H1 (cell line): ENCODE results near the gene RCSD1. TPM values are rescaled to one million over a fixed set of nuclear protein-coding genes. Genes with fewer than 3 reads are reported as not detected.

ENCODE experiments used
- CTCF ChIA-PET: fragments of 300-600 bp; sonication (Branson Sonifier 250); formaldehyde crosslinking; loops from one replicate; lab custom pipeline; 2021; ENCODE audit not compliant: partially characterized antibody; lab: Charles Lee
- POLR2A ChIA-PET: fragments of 300-600 bp; sonication (Branson Sonifier 250); formaldehyde crosslinking; loops from one replicate; lab custom pipeline; 2021; ENCODE audit warnings: inconsistent platforms; ENCODE audit not compliant: partially characterized antibody; lab: Charles Lee
- DNase-seq, 2 experiments: peaks; one replicate each; pipeline versions ENCODE4 v3.0.0 to v3.0.0-alpha.2; 2010 to 2022; ENCODE audit warnings: low spot score in 2 of 2, low read depth in 1 of 2, mixed read lengths in 1 of 2
- FAIRE-seq: peaks from 2 replicates; lab custom pipeline; 2011; peaks lifted over from hg19 to GRCh38; lab: Jason Lieb, UNC
- H2AFZ ChIP-seq: 2 replicates; pipeline ENCODE4 v1.8.1; 2012; ENCODE audit warnings: low read length, inconsistent platforms
- H2AK5ac ChIP-seq: 2 replicates; pipeline ENCODE4 v1.6.1; 2013; ENCODE audit warnings: low read depth, low read length
- H2BK120ac ChIP-seq: replicated peaks from 2 replicates; pipeline ENCODE3; 2013; ENCODE audit warnings: low read depth, low read length, inconsistent platforms
- H2BK12ac ChIP-seq: 2 replicates; pipeline ENCODE4 v1.6.1; 2013; ENCODE audit warnings: low read depth, low read length
- H2BK15ac ChIP-seq: 2 replicates; pipeline ENCODE4 v1.6.1; 2013; ENCODE audit warnings: low read length
- H2BK20ac ChIP-seq: 2 replicates; pipeline ENCODE4 v1.6.1; 2013; ENCODE audit warnings: low read length
- H2BK5ac ChIP-seq: 2 replicates; pipeline ENCODE4 v1.6.1; 2013; ENCODE audit warnings: low read depth, low read length
- H3K14ac ChIP-seq: 2 replicates; pipeline ENCODE4 v1.6.1; 2013; ENCODE audit warnings: inconsistent platforms; ENCODE audit not compliant: insufficient read length
- H3K18ac ChIP-seq: 2 replicates; pipeline ENCODE4 v1.6.1; 2013; ENCODE audit warnings: low read length; ENCODE audit errors: extremely low read depth
- H3K23ac ChIP-seq: 2 replicates; pipeline ENCODE4 v1.6.1; 2013; ENCODE audit warnings: inconsistent platforms; ENCODE audit not compliant: insufficient read length
- H3K23me2 ChIP-seq: 2 replicates; pipeline ENCODE4 v1.6.1; 2013; ENCODE audit warnings: low read depth, low read length
- H3K27ac ChIP-seq: 2 replicates; pipeline ENCODE4 v1.6.1; 2011; ENCODE audit warnings: low read depth, low read length, inconsistent platforms
- H3K27me3 ChIP-seq, 4 experiments: replicated peaks in 1 of 4; 1 replicate in 1 of 4; 2 replicates in 3 of 4; pipeline versions ENCODE4 v1.6.1 to v1.8.1; 2011 to 2013; ENCODE audit warnings: low read length in 3 of 4, mild to moderate bottlenecking in 3 of 4, inconsistent platforms in 2 of 4, mixed read lengths in 2 of 4, moderate library complexity in 1 of 4; ENCODE audit not compliant: control insufficient read depth in 3 of 4, insufficient read depth in 3 of 4; ENCODE audit errors: extremely low read depth in 1 of 4
- H3K36me3 ChIP-seq, 4 experiments: 2 replicates each; pipeline versions ENCODE4 v1.6.1 to v1.8.1; 2011 to 2013; ENCODE audit warnings: mild to moderate bottlenecking in 4 of 4, low read length in 3 of 4, moderate library complexity in 2 of 4, control low read depth in 1 of 4, inconsistent platforms in 1 of 4; ENCODE audit not compliant: insufficient read depth in 4 of 4, control insufficient read depth in 2 of 4
- H3K4ac ChIP-seq: replicated peaks from 2 replicates; pipeline ENCODE3; 2013; ENCODE audit warnings: low read length, low read depth, mixed read lengths, inconsistent platforms; ENCODE audit not compliant: insufficient read length
- H3K4me1 ChIP-seq, 4 experiments: replicated peaks in 1 of 4; 1 replicate in 1 of 4; 2 replicates in 3 of 4; pipeline versions ENCODE4 v1.6.1 to v1.8.1; 2011 to 2013; ENCODE audit warnings: low read length in 3 of 4, inconsistent platforms in 2 of 4, mixed read lengths in 1 of 4; ENCODE audit not compliant: insufficient read depth in 4 of 4, control insufficient read depth in 3 of 4
- H3K4me2 ChIP-seq, 2 experiments: 2 replicates each; pipeline versions ENCODE4 v1.6.1 to v1.8.1; 2011 to 2013; ENCODE audit warnings: low read depth in 2 of 2, low read length in 2 of 2, control low read depth in 1 of 2, inconsistent platforms in 1 of 2, mild to moderate bottlenecking in 1 of 2; ENCODE audit not compliant: insufficient read depth in 1 of 2
- H3K4me3 ChIP-seq, 4 experiments: fragments of 200-600, 300-600 bp in 1 of 4; sonication (generic), shearing (Covaris generic), sonication (Bioruptor Twin) in 1 of 4; 2 replicates each; pipeline versions ENCODE4 v1.5.1 to v1.8.1; 2011 to 2016; ENCODE audit warnings: low read length in 4 of 4, low read depth in 3 of 4, control low read depth in 2 of 4, inconsistent platforms in 2 of 4, mild to moderate bottlenecking in 2 of 4, mixed read lengths in 1 of 4, moderate library complexity in 1 of 4; ENCODE audit not compliant: insufficient read depth in 2 of 4; ENCODE audit errors: extremely low read depth in 1 of 4
- H3K56ac ChIP-seq: replicated peaks from 2 replicates; pipeline ENCODE3; 2013; ENCODE audit warnings: low read depth, mild to moderate bottlenecking, mixed read lengths, low read length, inconsistent platforms; ENCODE audit not compliant: insufficient read length
- H3K79me1 ChIP-seq: 2 replicates; pipeline ENCODE4 v1.6.1; 2013; ENCODE audit warnings: low read depth, low read length, control low read depth
- H3K79me2 ChIP-seq, 2 experiments: 2 replicates each; pipeline versions ENCODE4 v1.6.1 to v1.8.1; 2012 to 2013; ENCODE audit warnings: low read length in 2 of 2, mild to moderate bottlenecking in 2 of 2, inconsistent platforms in 1 of 2; ENCODE audit not compliant: insufficient read depth in 2 of 2, control insufficient read depth in 1 of 2
- H3K9ac ChIP-seq, 4 experiments: replicated peaks in 1 of 4; 1 replicate in 1 of 4; 2 replicates in 3 of 4; pipeline versions ENCODE4 v1.6.1 to v1.8.1; 2011 to 2013; ENCODE audit warnings: low read depth in 3 of 4, low read length in 3 of 4, control low read depth in 2 of 4, mild to moderate bottlenecking in 2 of 4, moderate library complexity in 2 of 4, inconsistent platforms in 1 of 4; ENCODE audit errors: extremely low read depth in 1 of 4
- H3K9me3 ChIP-seq, 2 experiments: 2 replicates each; pipeline versions ENCODE4 v1.6.1 to v1.8.1; 2012 to 2013; ENCODE audit warnings: mild to moderate bottlenecking in 2 of 2, moderate library complexity in 2 of 2, control low read depth in 1 of 2, inconsistent platforms in 1 of 2, low read depth in 1 of 2, low read length in 1 of 2, mixed read lengths in 1 of 2; ENCODE audit not compliant: insufficient read depth in 2 of 2
- H4K20me1 ChIP-seq, 2 experiments: replicated peaks in 1 of 2; 2 replicates each; pipeline versions ENCODE3 to v1.8.1; 2011 to 2013; ENCODE audit warnings: inconsistent platforms in 2 of 2, low read length in 2 of 2, mild to moderate bottlenecking in 1 of 2; ENCODE audit not compliant: insufficient read depth in 2 of 2, control insufficient read depth in 1 of 2
- H4K5ac ChIP-seq: 2 replicates; pipeline ENCODE4 v1.6.1; 2013; ENCODE audit warnings: low read length, low read depth, mixed read lengths, inconsistent platforms; ENCODE audit not compliant: insufficient read length
- H4K8ac ChIP-seq: 2 replicates; pipeline ENCODE4 v1.8.0; 2013; ENCODE audit warnings: mild to moderate bottlenecking, moderate library complexity, low read length, inconsistent platforms; ENCODE audit not compliant: insufficient read depth; ENCODE audit errors: extremely low read depth
- H4K91ac ChIP-seq: replicated peaks from 2 replicates; pipeline ENCODE3; 2013; ENCODE audit warnings: low read length, mixed read lengths, inconsistent platforms; ENCODE audit not compliant: insufficient read length
- ASH2L ChIP-seq: fragments of 200-600, 300-600 bp; sonication (generic); IDR thresholded peaks from one replicate; pipeline ENCODE4 v1.7.1; 2017; ENCODE audit warnings: low read length
- BACH1 ChIP-seq: IDR thresholded peaks from 2 replicates; pipeline ENCODE4 v1.6.1; 2012; ENCODE audit warnings: low read length, improper control_type of control experiment
- GTF2F1 ChIP-seq: IDR thresholded peaks from 2 replicates; pipeline ENCODE4 v1.6.1; 2012; ENCODE audit warnings: low read depth, low read length, improper control_type of control experiment, borderline replicate concordance
- POLR2AphosphoS5 ChIP-seq: IDR thresholded peaks from 2 replicates; pipeline ENCODE4 v1.6.1; 2011; ENCODE audit warnings: low read depth, low read length
- POU5F1 ChIP-seq: IDR thresholded peaks from 2 replicates; pipeline ENCODE4 v1.6.1; 2011; ENCODE audit warnings: low read depth, mild to moderate bottlenecking, low read length, moderate library complexity
- RAD21 ChIP-seq, 2 experiments: IDR thresholded peaks in 1 of 2; conservative IDR thresholded peaks in 1 of 2; 2 replicates each; pipeline ENCODE4 v1.6.1; 2011; ENCODE audit warnings: low read depth in 2 of 2, low read length in 2 of 2, improper control_type of control experiment in 1 of 2, inconsistent platforms in 1 of 2, mild to moderate bottlenecking in 1 of 2, moderate library complexity in 1 of 2
- RFX5 ChIP-seq: IDR thresholded peaks from 2 replicates; pipeline ENCODE4 v1.6.1; 2011; ENCODE audit warnings: low read depth, low read length, improper control_type of control experiment, borderline replicate concordance
- SRF ChIP-seq: IDR thresholded peaks from 2 replicates; pipeline ENCODE4 v1.6.1; 2011; ENCODE audit warnings: mild to moderate bottlenecking, low read depth, low read length, moderate library complexity
- TCF12 ChIP-seq: IDR thresholded peaks from 2 replicates; pipeline ENCODE4 v1.6.1; 2011; ENCODE audit warnings: low read depth, mild to moderate bottlenecking, low read length
- WGBS, 2 experiments: shearing (Covaris generic) in 1 of 2; methylation state at CpG; one replicate each; pipeline versions ENCODE4 v1.1.6 to v1.1.7; 2013 to 2015; ENCODE audit warnings: low lambda C conversion rate in 2 of 2, mixed read lengths in 2 of 2, inconsistent platforms in 1 of 2, low coverage in 1 of 2, missing lambda C conversion rate in 1 of 2; ENCODE audit not compliant: insufficient replicate concordance in 2 of 2, insufficient coverage in 1 of 2, insufficient read length in 1 of 2; ENCODE audit errors: extremely low coverage in 1 of 2, missing lambda C conversion rate in 1 of 2; 5-methylcytosine and 5-hydroxymethylcytosine counted together
- polyA plus RNA-seq, 7 experiments: library from polyadenylated mRNA; depleted of rRNA in 3 of 7; stranded (reverse) in 5 of 7; unstranded in 2 of 7; fragments of >200 nt in 5 of 7; fragments of 200-250 nt in 2 of 7; gene quantifications; 1 replicate in 5 of 7; 2 replicates in 1 of 7; 4 replicates in 1 of 7; pipeline versions ENCODE4 v1.2.1 to v1.2.3, GENCODE V29; 2011 to 2013; ENCODE audit warnings: missing spikeins in 2 of 7, mixed read lengths in 2 of 7
- total RNA-seq: library from RNA; stranded (reverse); fragmentation: NEBNext Ultra II Directional; extraction: Animal tissue kit (Norgen Biotek cat#: 25700); gene quantifications from 2 replicates; pipeline ENCODE4 v1.2.1, GENCODE V29; 2021

Gene RCSD1
- total and polyA plus RNA-seq, 2 of the 8 experiments (the other 6 are each of a cell fraction or from before 2014, with no cell fraction given): 0.47 to 0.69 TPM

- Histone ChIP-seq H3K23me2 (peaks cover 9% of the 10 kb centered on the region; the same call in 1 of the 2 replicates), H2BK120ac (no peak overlapping the region), H3K79me1 (no peaks in the 10 kb centered on the region), H3K56ac (no peak overlapping the region), H3K27me3 (peaks cover 20 to 54% (median 49%) of the 10 kb centered on the region in 4 experiments), H2BK20ac (no peak overlapping the region), H4K20me1 (no peaks in the 10 kb centered on the region), H3K79me2 (no peaks in the 10 kb centered on the region), H2BK5ac (no peak overlapping the region), H3K4me1 (peaks cover 0 to 14% (median 9%) of the 10 kb centered on the region in 4 experiments; a peak in 6 of 7 replicates), H2AFZ (no peak overlapping the region), H3K23ac (no peak overlapping the region), H3K4me2 (no peak overlapping the region), H3K14ac (no peak overlapping the region), H2BK15ac (no peak overlapping the region), H3K18ac (no peak overlapping the region), H2BK12ac (no peak overlapping the region), H4K5ac (no peak overlapping the region), H3K9ac (no peak overlapping the region), H3K4me3 (no peak overlapping the region), H2AK5ac (no peak overlapping the region), H3K4ac (no peak overlapping the region), H3K9me3 (no peaks in the 10 kb centered on the region), H3K27ac (no peak overlapping the region), H4K8ac (no peak overlapping the region), H3K36me3 (no peaks in the 10 kb centered on the region), H4K91ac (no peak overlapping the region)
- no peak for DNase-seq
- 94% methylated on average over 3 of the region's 3 CpGs; no CpG with 5 or more reads in 1 of the 2 experiments for WGBS, 2 experiments
- ChIA-PET POLR2A (no interaction called here), CTCF (interaction anchor here (1.0 to 1.8 kb wide), 2 partner anchors 54 to 75 kb away, joined by 3 to 7 read pairs; no protein-coding TSS in a partner anchor)
- FAIRE-seq: no peak
- TF ChIP-seq TCF12 (no peak), GTF2F1 (no peak), POLR2AphosphoS5 (no peak), RAD21 (IDR thresholded peaks at IDR 0.05 in 1 of 2, conservative IDR thresholded peaks at IDR 0.05 in 1 of 2; ENCODE audit: low read depth in 2 of 2, low read length in 2 of 2) (no peak), BACH1 (no peak), POU5F1 (no peak), SRF (no peak), ASH2L (no peak), RFX5 (no peak)
Observed at GRCh38 chr1:167633258-167633944, 3.4 kb downstream of the RCSD1 start.
